Measurements from ENCODE around the gene USP17L26.
A peak's percentile ranks its signal among the peaks of the same experiment; 100 is the strongest.
"Not testable (repeated sequence)": the region's sequence is repeated elsewhere in the genome, so short reads cannot be mapped to it uniquely, and the experiment has no call there.

Gene USP17L26

GRCh38 chr4:9334358-9334757 lies at the start of gene USP17L26:
Gene USP17L26, plus strand, starts transcription at chr4:9334658. Its CDS starts 0 bp downstream, at chr4:9334658.
- not testable (repeated sequence) for DNase-seq (ENCODE audit: low read depth in 2 of 2)

DNA sequence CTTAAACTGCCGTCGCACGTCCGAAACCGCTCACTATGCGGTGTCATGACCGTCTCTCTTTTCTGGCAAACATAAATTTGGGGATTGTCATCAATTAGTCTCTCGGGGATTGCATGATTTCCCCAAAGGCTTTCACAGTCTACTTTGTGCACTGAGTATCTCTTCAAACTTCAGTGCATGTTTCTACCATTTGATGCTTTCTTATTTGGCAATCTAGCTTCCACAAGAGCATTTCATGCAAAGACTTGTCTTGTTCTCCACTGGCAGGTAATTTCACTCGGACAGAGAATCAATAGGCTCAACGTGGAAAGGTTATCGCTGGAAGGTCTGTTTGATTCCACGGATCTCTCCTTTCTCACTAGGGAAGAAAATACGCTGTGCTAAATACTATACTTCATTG lies 10.3 kb upstream of the USP17L26 start:
- DNase-seq (ENCODE audit: low read depth in 2 of 2) = not testable (repeated sequence)

DNA sequence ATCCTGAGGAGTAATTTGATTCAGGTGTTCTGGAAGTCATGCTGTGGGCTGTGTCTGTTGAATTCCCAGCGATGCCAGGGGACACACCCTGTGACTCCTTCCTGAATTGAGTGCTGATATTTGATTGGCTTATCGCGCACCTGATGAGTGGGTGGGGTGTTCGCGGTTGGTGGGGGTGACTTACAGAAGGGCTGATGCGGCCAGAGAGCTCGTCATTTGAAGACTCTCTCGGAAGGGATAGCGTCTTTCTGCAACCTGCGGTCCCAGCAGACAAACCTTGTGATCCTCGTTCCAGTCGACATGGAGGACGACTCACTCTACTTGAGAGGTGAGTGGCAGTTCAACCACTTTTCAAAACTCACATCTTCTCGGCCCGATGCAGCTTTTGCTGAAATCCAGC lies 9.6 kb upstream of the USP17L26 start, which contains the start of gene USP17L24:
USP17L24 (plus strand) TSS at position 301 of the 400 bp plus-strand sequence; CDS start at position 301, 0 bp downstream.
- DNase-seq (ENCODE audit: low read depth in 2 of 2) = not testable (repeated sequence)

DNA sequence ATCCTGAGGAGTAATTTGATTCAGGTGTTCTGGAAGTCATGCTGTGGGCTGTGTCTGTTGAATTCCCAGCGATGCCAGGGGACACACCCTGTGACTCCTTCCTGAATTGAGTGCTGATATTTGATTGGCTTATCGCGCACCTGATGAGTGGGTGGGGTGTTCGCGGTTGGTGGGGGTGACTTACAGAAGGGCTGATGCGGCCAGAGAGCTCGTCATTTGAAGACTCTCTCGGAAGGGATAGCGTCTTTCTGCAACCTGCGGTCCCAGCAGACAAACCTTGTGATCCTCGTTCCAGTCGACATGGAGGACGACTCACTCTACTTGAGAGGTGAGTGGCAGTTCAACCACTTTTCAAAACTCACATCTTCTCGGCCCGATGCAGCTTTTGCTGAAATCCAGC lies 4.8 kb upstream of the USP17L26 start, which contains the start of gene USP17L25:
USP17L25 (plus strand) TSS at position 301 of the 400 bp plus-strand sequence; CDS start at position 301, 0 bp downstream.
- not testable (repeated sequence) for DNase-seq (ENCODE audit: low read depth in 2 of 2)

DNA sequence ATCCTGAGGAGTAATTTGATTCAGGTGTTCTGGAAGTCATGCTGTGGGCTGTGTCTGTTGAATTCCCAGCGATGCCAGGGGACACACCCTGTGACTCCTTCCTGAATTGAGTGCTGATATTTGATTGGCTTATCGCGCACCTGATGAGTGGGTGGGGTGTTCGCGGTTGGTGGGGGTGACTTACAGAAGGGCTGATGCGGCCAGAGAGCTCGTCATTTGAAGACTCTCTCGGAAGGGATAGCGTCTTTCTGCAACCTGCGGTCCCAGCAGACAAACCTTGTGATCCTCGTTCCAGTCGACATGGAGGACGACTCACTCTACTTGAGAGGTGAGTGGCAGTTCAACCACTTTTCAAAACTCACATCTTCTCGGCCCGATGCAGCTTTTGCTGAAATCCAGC lies 4.6 kb downstream of the USP17L26 start, which contains the start of gene USP17L5:
USP17L5 (plus strand) TSS at position 301 of the 400 bp plus-strand sequence; CDS start at position 301, 0 bp downstream.
- not testable (repeated sequence) for DNase-seq (ENCODE audit: low read depth in 2 of 2)

DNA sequence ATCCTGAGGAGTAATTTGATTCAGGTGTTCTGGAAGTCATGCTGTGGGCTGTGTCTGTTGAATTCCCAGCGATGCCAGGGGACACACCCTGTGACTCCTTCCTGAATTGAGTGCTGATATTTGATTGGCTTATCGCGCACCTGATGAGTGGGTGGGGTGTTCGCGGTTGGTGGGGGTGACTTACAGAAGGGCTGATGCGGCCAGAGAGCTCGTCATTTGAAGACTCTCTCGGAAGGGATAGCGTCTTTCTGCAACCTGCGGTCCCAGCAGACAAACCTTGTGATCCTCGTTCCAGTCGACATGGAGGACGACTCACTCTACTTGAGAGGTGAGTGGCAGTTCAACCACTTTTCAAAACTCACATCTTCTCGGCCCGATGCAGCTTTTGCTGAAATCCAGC lies 9.4 kb downstream of the USP17L26 start, which contains the start of gene USP17L27:
USP17L27 (plus strand) TSS at position 301 of the 400 bp plus-strand sequence; CDS start at position 301, 0 bp downstream.
- DNase-seq (ENCODE audit: low read depth in 2 of 2) = not testable (repeated sequence)

DNA sequence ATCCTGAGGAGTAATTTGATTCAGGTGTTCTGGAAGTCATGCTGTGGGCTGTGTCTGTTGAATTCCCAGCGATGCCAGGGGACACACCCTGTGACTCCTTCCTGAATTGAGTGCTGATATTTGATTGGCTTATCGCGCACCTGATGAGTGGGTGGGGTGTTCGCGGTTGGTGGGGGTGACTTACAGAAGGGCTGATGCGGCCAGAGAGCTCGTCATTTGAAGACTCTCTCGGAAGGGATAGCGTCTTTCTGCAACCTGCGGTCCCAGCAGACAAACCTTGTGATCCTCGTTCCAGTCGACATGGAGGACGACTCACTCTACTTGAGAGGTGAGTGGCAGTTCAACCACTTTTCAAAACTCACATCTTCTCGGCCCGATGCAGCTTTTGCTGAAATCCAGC lies 14.1 kb downstream of the USP17L26 start, which contains the start of gene USP17L28:
USP17L28 (plus strand) TSS at position 301 of the 400 bp plus-strand sequence; CDS start at position 301, 0 bp downstream.
- not testable (repeated sequence) for DNase-seq (ENCODE audit: low read depth in 2 of 2)

DNA sequence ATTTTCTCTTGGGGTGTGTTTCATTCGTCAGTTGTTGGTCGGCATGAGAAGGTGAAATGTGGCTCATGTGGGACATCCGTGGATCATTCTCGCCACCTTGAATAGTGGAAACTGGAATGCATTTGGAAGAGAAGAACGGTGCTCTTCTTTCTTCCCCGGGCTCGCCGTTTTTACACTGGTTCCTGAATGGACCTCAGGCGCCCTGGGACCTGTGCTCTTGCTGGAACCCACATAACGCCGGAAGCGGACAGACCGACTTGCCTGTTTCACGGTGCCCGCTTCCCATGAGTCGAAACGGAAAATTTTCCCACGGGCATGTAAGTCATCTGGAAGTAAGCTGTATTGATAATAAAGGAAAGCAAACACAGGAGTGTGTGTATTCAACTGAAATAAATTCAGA lies 16.4 kb downstream of the USP17L26 start:
- not testable (repeated sequence) for DNase-seq (ENCODE audit: low read depth in 2 of 2)

DNA sequence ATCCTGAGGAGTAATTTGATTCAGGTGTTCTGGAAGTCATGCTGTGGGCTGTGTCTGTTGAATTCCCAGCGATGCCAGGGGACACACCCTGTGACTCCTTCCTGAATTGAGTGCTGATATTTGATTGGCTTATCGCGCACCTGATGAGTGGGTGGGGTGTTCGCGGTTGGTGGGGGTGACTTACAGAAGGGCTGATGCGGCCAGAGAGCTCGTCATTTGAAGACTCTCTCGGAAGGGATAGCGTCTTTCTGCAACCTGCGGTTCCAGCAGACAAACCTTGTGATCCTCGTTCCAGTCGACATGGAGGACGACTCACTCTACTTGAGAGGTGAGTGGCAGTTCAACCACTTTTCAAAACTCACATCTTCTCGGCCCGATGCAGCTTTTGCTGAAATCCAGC lies 18.9 kb downstream of the USP17L26 start, which contains the start of gene USP17L29:
USP17L29 (plus strand) TSS at position 301 of the 400 bp plus-strand sequence; CDS start at position 301, 0 bp downstream.
- not testable (repeated sequence) for DNase-seq (ENCODE audit: low read depth in 2 of 2)

DNA sequence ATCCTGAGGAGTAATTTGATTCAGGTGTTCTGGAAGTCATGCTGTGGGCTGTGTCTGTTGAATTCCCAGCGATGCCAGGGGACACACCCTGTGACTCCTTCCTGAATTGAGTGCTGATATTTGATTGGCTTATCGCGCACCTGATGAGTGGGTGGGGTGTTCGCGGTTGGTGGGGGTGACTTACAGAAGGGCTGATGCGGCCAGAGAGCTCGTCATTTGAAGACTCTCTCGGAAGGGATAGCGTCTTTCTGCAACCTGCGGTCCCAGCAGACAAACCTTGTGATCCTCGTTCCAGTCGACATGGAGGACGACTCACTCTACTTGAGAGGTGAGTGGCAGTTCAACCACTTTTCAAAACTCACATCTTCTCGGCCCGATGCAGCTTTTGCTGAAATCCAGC lies 28.4 kb downstream of the USP17L26 start, which contains the start of gene USP17L30:
USP17L30 (plus strand) TSS at position 301 of the 400 bp plus-strand sequence; CDS start at position 301, 0 bp downstream.
- DNase-seq (ENCODE audit: low read depth in 2 of 2) = not testable (repeated sequence)

DNA sequence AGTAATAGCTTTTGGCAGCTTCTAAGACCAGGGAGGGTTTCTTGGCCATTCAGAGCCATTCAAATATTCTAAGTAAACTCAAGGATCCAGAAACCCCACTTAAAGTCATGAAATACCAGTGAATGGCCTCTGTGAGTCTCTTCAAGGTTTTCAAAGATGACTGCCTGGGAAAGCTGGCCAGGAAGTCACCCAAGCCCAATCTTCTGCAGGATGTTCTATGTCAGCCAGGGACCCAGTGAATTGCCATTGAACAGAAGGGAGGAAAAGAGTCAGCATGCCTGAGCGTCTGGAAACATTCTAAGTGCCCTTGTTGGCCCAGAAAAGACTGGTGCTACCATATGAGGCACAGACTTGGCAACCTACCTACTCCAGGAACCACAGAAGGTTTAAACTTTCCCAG lies 45.4 kb downstream of the USP17L26 start:
- DNase-seq (ENCODE audit: low read depth in 2 of 2) = not testable (repeated sequence)

GRCh38 chr4:9381012-9381534 lies 46.6 kb downstream of the USP17L26 start:
- peak in 1 of 2 donors; percentile 38 for DNase-seq (ENCODE audit: low read depth in 2 of 2)

- no peak for DNase-seq (ENCODE audit: low read depth in 2 of 2)
Observed at GRCh38 chr4:9384126-9384525, 49.7 kb downstream of the USP17L26 start.
